Measurements from ENCODE around the gene AKR1C4. TPM values are rescaled to one million over a fixed set of nuclear protein-coding genes. Genes with fewer than 3 reads are reported as not detected.

AKR1C4 gene
- total RNA-seq, 1 donor = not detected

DNA sequence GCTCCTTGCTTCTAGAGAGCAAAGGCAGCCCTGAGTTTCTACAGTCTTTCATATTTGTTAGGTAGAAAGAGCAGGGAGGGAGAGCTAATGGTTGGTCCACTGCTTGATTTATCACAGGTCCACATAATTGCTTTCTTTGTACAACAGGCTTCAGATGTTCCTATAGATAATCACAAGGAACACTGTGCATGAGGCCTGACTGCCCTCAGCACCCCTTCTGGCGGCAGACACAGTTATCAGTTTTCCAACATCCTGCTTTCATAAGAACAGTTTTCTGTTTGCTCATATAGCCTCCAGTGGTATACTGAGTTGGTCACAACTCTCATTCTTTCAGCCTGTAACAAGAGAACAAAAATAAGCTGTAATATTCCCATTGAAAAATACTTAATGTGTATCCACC, 69.7 kb downstream of the AKR1C4 start:
- TF ChIP-seq, protein P1, sequence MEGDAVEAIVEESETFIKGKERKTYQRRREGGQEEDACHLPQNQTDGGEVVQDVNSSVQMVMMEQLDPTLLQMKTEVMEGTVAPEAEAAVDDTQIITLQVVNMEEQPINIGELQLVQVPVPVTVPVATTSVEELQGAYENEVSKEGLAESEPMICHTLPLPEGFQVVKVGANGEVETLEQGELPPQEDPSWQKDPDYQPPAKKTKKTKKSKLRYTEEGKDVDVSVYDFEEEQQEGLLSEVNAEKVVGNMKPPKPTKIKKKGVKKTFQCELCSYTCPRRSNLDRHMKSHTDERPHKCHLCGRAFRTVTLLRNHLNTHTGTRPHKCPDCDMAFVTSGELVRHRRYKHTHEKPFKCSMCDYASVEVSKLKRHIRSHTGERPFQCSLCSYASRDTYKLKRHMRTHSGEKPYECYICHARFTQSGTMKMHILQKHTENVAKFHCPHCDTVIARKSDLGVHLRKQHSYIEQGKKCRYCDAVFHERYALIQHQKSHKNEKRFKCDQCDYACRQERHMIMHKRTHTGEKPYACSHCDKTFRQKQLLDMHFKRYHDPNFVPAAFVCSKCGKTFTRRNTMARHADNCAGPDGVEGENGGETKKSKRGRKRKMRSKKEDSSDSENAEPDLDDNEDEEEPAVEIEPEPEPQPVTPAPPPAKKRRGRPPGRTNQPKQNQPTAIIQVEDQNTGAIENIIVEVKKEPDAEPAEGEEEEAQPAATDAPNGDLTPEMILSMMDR (IDR thresholded peaks at IDR 0.05; ENCODE audit: insufficient read depth, low read depth, low read length) = no peak
- H3K4me3 ChIP-seq (ENCODE audit: low read depth, low read length) = no peak overlapping the region
- no peak for DNase-seq (ENCODE audit: low read depth)

DNA sequence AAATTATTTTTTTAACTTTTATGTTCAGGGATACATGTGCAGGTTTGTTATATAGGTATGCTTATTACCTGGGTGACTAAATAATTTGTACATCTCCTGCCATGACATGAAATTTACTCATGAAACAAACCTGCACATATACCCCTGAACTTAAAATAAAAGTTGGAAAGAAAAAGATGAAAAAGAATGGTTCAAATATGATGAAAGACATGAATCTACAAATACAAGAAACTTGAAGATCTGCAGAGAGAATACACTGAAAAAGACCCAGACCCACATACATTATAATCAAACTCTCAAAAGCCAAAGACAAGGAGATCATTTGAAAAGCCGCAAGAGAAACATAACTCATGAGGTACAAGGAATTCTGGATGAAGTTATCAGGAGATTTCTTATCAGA, 70.2 kb downstream of the AKR1C4 start:
- DNase-seq (ENCODE audit: low read depth) = no peak
- TF ChIP-seq, protein P1 (IDR thresholded peaks at IDR 0.05; ENCODE audit: insufficient read depth, low read depth, low read length) = no peak
- no peak overlapping the region for H3K4me3 ChIP-seq (ENCODE audit: low read depth, low read length)

DNA sequence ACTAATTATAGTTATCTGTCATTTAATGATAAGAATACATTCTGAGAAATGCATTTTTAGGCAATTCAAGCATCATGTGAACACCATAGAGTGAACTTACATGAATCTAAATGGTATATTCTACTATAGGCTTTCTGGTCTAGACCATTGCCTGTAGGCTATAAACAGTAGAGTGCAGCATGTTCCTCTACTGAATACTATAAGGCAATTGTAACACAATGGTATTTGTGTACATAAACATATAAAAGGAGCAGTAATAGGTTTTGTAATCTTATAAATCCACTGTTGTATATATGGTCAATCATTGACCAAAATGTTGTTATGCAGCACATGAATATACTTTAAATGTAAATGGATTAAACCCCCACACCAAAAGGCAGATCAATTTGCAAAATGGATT, 71.6 kb downstream of the AKR1C4 start:
- TF ChIP-seq, protein P1 (IDR thresholded peaks at IDR 0.05; ENCODE audit: insufficient read depth, low read depth, low read length) = no peak
- DNase-seq (ENCODE audit: low read depth) = no peak
- no peak overlapping the region for H3K4me3 ChIP-seq (ENCODE audit: low read depth, low read length)

Other genes with a start within 250 kb of the AKR1C4 start
- 6.0 and 8.4 TPM in 2 replicates for gene AKR1C1, start 233.4 kb upstream of the AKR1C4 start, total RNA-seq
- gene AKR1C2, start 193.0 kb upstream of the AKR1C4 start, total RNA-seq = 1.6 and 5.2 TPM in 2 replicates
- 5.8 and 16.4 TPM in 2 replicates for gene AKR1C3, start 102.4 kb upstream of the AKR1C4 start, total RNA-seq
- gene AKR1C8, start 11.7 kb upstream of the AKR1C4 start, total RNA-seq = not detected in 2 replicates
- gene UCN3, start 168.1 kb downstream of the AKR1C4 start, total RNA-seq = not detected in 2 replicates
- not detected in 2 replicates for gene TUBAL3, start 208.0 kb downstream of the AKR1C4 start, total RNA-seq
- 17.7 and 23.3 TPM in 2 replicates for gene NET1, start 215.7 kb downstream of the AKR1C4 start, total RNA-seq

All from fibroblast of villous mesenchyme (primary cell).